B cell (primary cell): ENCODE results near the gene GPC2. TPM values are rescaled to one million over a fixed set of nuclear protein-coding genes. Genes with fewer than 3 reads are reported as not detected.
"Not testable (repeated sequence)": the region's sequence is repeated elsewhere in the genome, so short reads cannot be mapped to it uniquely, and the experiment has no call there.

Experiments used
- ATAC-seq: fragments of 200-7000 bp; cut with Tn5 transposase; one replicate; pipeline ENCODE4 v1.10.0; 2021; ENCODE audit warnings: low read depth, mild to moderate bottlenecking, moderate number of reproducible peaks, moderate library complexity
- CTCF ChIA-PET: fragments of 350-600 bp; sonication (Branson Sonifier 250); formaldehyde crosslinking; loops from one replicate; lab custom pipeline; 2021; ENCODE audit warnings: antibody characterized with exemption, inconsistent platforms; lab: Charles Lee
- POLR2A ChIA-PET: fragments of 350-600 bp; sonication (Branson Sonifier 250); formaldehyde crosslinking; loops from one replicate; lab custom pipeline; 2021; ENCODE audit warnings: antibody characterized with exemption; lab: Charles Lee
- DNase-seq: peaks from one replicate; pipeline ENCODE4 v3.0.0; 2013
- H2AFZ ChIP-seq: 2 replicates; pipeline ENCODE4 v1.6.1; 2012; ENCODE audit warnings: mild to moderate bottlenecking, low read depth, low read length; ENCODE audit not compliant: insufficient read depth, poor library complexity, severe bottlenecking
- H3K27ac ChIP-seq, 2 donors: 1 replicate in 1 of 2; 2 replicates in 1 of 2; pipeline ENCODE4 v1.5.1; 2012 to 2013; ENCODE audit warnings: low read length in 2 of 2, mild to moderate bottlenecking in 2 of 2, moderate library complexity in 1 of 2
- H3K27me3 ChIP-seq, 4 experiments: fragments of 200-600 bp in 1 of 4; sonication (generic) in 1 of 4; replicated peaks in 1 of 4; 1 replicate in 2 of 4; 2 replicates in 2 of 4; pipeline versions ENCODE4 v1.6.1 to v1.7.0; 2013 to 2016; ENCODE audit warnings: low read length in 3 of 4, mild to moderate bottlenecking in 2 of 4, mixed read lengths in 1 of 4, moderate library complexity in 1 of 4; ENCODE audit not compliant: insufficient read depth in 4 of 4, control insufficient read depth in 3 of 4; ENCODE audit errors: control extremely low read depth in 1 of 4
- H3K36me3 ChIP-seq, 2 experiments: replicated peaks in 1 of 2; 1 replicate in 1 of 2; 2 replicates in 1 of 2; pipeline versions ENCODE4 v1.6.1 to v1.7.1; 2013; ENCODE audit warnings: low read length in 1 of 2; ENCODE audit not compliant: insufficient read depth in 2 of 2, control insufficient read depth in 1 of 2; ENCODE audit errors: control extremely low read depth in 1 of 2, extremely low read depth in 1 of 2
- H3K4me1 ChIP-seq, 2 donors: fragments of 200-600 bp in 1 of 2; sonication (generic) in 1 of 2; 1 replicate in 1 of 2; 2 replicates in 1 of 2; pipeline versions ENCODE4 v1.5.1 to v1.6.1; 2013 to 2017; ENCODE audit warnings: low read length in 2 of 2; ENCODE audit not compliant: control insufficient read depth in 2 of 2, insufficient read depth in 2 of 2
- H3K4me2 ChIP-seq: replicated peaks from 2 replicates; pipeline ENCODE3; 2012; ENCODE audit warnings: mild to moderate bottlenecking, low read depth, low read length; ENCODE audit not compliant: poor library complexity, severe bottlenecking
- H3K4me3 ChIP-seq, 5 experiments: fragments of 200-600 bp in 1 of 5; sonication (generic) in 1 of 5; 1 replicate in 3 of 5; 2 replicates in 2 of 5; pipeline versions ENCODE4 v1.5.1 to v1.7.0; 2011 to 2016; ENCODE audit warnings: low read length in 4 of 5, mild to moderate bottlenecking in 4 of 5, low read depth in 2 of 5, control low read depth in 1 of 5, moderate library complexity in 1 of 5; ENCODE audit not compliant: insufficient read depth in 1 of 5; ENCODE audit errors: control extremely low read depth in 1 of 5, extremely low read depth in 1 of 5
- H3K79me2 ChIP-seq: fragments of 200-600 bp; sonication (generic); one replicate; pipeline ENCODE4 v1.6.0; 2016; ENCODE audit warnings: low read length; ENCODE audit not compliant: control insufficient read depth, insufficient read depth
- H3K9ac ChIP-seq: fragments of 200-600 bp; sonication (generic); 2 replicates; pipeline ENCODE4 v1.6.1; 2017; ENCODE audit warnings: mild to moderate bottlenecking, low read length, moderate library complexity
- H3K9me3 ChIP-seq, 3 donors: one replicate each; pipeline versions ENCODE4 v1.6.1 to v1.7.1; 2013; ENCODE audit warnings: low read length in 2 of 3; ENCODE audit not compliant: control insufficient read depth in 2 of 3, insufficient read depth in 1 of 3; ENCODE audit errors: control extremely low read depth in 1 of 3
- H4K20me1 ChIP-seq: 2 replicates; pipeline ENCODE4 v1.6.0; 2012; ENCODE audit warnings: mild to moderate bottlenecking, low read length; ENCODE audit not compliant: insufficient read depth, control insufficient read depth, poor library complexity, severe bottlenecking
- H3K27ac Mint-ChIP-seq: one replicate; pipeline ENCODE4 v1.8.0; 2021; ENCODE audit warnings: mixed read lengths
- H3K27me3 Mint-ChIP-seq: one replicate; pipeline ENCODE4 v1.8.0; 2021; ENCODE audit warnings: mixed read lengths
- H3K4me1 Mint-ChIP-seq: one replicate; pipeline ENCODE4 v1.8.0; 2021; ENCODE audit warnings: mixed read lengths
- H3K4me3 Mint-ChIP-seq: one replicate; pipeline ENCODE4 v1.8.0; 2021; ENCODE audit warnings: mixed read lengths
- H3K9me3 Mint-ChIP-seq: one replicate; pipeline ENCODE4 v1.8.0; 2022; ENCODE audit warnings: mixed read lengths; ENCODE audit not compliant: insufficient read depth
- EZH2 ChIP-seq: IDR thresholded peaks from 2 replicates; pipeline ENCODE4 v1.6.1; 2012; ENCODE audit warnings: borderline replicate concordance, low read depth, mild to moderate bottlenecking, moderate library complexity, low read length; ENCODE audit not compliant: insufficient read depth, poor library complexity, severe bottlenecking
- WGBS: methylation state at CpG from one replicate; pipeline ENCODE4 v1.1.5; 2013; ENCODE audit warnings: missing lambda C conversion rate; ENCODE audit not compliant: insufficient coverage; 5-methylcytosine and 5-hydroxymethylcytosine counted together
- intact Hi-C: fragments of 100-400 bp; cut with micrococcal nuclease; formaldehyde crosslinking; loops from one replicate; pipeline ENCODE4 v1.10.0; 2022
- polyA plus RNA-seq: library from polyadenylated mRNA; depleted of rRNA; stranded (reverse); fragments of >200 nt; gene quantifications from 2 replicates; pipeline ENCODE4 v1.2.3, GENCODE V29; 2012
- total RNA-seq, 2 donors: library from RNA; stranded (reverse); fragments of 120-200 nt in 1 of 2; gene quantifications; 1 replicate in 1 of 2; 2 replicates in 1 of 2; pipeline versions ENCODE4 v1.2.3 to v1.2.4, GENCODE V29; 2013 to 2022
- TF ChIP-seq, protein P1 (sequence below): fragments of 200-600 bp; IDR thresholded peaks from one replicate; pipeline ENCODE4 v1.8.0; 2022; ENCODE audit warnings: antibody characterized with exemption, mild to moderate bottlenecking

The GPC2 gene
- total and polyA plus RNA-seq, 2 donors (not counting 1 experiment from before 2014, with no cell fraction given) = 3.9 to 4.1 TPM

DNA sequence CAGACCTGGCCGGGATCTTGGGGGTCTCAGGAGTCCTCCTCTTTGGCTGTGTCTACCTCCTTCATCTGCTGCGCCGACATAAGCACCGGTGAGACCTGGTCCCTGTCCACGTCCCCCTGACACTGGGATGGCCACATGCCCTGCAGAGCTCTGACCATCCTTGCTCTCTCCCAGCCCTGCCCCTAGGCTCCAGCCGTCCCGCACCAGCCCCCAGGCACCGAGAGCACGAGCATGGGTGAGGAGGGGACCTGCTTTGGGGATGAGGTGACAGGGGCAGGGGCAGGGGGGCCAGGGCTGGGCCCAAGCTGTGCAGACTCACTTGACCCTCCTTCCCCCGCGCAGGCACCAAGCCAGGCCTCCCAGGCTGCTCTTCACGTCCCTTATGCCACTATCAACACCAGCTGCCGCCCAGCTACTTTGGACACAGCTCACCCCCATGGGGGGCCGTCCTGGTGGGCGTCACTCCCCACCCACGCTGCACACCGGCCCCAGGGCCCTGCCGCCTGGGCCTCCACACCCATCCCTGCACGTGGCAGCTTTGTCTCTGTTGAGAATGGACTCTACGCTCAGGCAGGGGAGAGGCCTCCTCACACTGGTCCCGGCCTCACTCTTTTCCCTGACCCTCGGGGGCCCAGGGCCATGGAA, 43.5 kb upstream of the GPC2 start:
- peaks cover 45 to 54% of the 10 kb centered on the region in 2 donors for H3K4me1 ChIP-seq
- no peaks in the 10 kb centered on the region for H3K27me3 Mint-ChIP-seq
- DNase-seq (no peak), ATAC-seq (no peak)
- H3K9ac ChIP-seq = peak overlapping the region; percentile 71
- TF ChIP-seq EZH2 = no peak
- TF ChIP-seq, protein P1, sequence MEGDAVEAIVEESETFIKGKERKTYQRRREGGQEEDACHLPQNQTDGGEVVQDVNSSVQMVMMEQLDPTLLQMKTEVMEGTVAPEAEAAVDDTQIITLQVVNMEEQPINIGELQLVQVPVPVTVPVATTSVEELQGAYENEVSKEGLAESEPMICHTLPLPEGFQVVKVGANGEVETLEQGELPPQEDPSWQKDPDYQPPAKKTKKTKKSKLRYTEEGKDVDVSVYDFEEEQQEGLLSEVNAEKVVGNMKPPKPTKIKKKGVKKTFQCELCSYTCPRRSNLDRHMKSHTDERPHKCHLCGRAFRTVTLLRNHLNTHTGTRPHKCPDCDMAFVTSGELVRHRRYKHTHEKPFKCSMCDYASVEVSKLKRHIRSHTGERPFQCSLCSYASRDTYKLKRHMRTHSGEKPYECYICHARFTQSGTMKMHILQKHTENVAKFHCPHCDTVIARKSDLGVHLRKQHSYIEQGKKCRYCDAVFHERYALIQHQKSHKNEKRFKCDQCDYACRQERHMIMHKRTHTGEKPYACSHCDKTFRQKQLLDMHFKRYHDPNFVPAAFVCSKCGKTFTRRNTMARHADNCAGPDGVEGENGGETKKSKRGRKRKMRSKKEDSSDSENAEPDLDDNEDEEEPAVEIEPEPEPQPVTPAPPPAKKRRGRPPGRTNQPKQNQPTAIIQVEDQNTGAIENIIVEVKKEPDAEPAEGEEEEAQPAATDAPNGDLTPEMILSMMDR = no peak
- peaks cover 47% of the 10 kb centered on the region for H3K79me2 ChIP-seq
- H3K9me3 Mint-ChIP-seq = no peaks in the 10 kb centered on the region
- H3K36me3 ChIP-seq = peaks cover 0 to 11% of the 10 kb centered on the region in 2 experiments
- no peaks in the 10 kb centered on the region for H3K27me3 ChIP-seq
- H3K27ac Mint-ChIP-seq = peak overlapping the region; percentile 95
- H3K9me3 ChIP-seq = no peaks in the 10 kb centered on the region
- H3K27ac ChIP-seq = peak overlapping the region; percentile 97 to 100
- ChIA-PET POLR2A (interaction anchor here (0.6 to 2.1 kb wide), 5 partner anchors 10 to 230 kb away, joined by 4 to 11 read pairs (median 4); partner anchors contain the start of gene LAMTOR4), CTCF (interaction anchor here (0.7 to 9.7 kb wide), 8 partner anchors 10 to 187 kb away, joined by 3 to 93 read pairs (median 6); no protein-coding TSS in a partner anchor)
- intact Hi-C loops = loop anchor here (2.0 to 5.0 kb wide), 3 partner anchors 44 to 138 kb away; partner anchors contain the start of genes GPC2, LAMTOR4, STAG3 and ZNF3
- 54% methylated on average over 16 of the region's 22 CpGs for WGBS
- H2AFZ ChIP-seq = peak overlapping the region; percentile 24
- H3K4me3 ChIP-seq = peak overlapping the region in 4 of 5 experiments; percentile 53 to 65 (median 64)
- H3K4me3 Mint-ChIP-seq = peak overlapping the region; percentile 85
- no peaks in the 10 kb centered on the region for H4K20me1 ChIP-seq
- H3K4me2 ChIP-seq = peak overlapping the region; percentile 72
- H3K4me1 Mint-ChIP-seq = peaks cover 78% of the 10 kb centered on the region

DNA sequence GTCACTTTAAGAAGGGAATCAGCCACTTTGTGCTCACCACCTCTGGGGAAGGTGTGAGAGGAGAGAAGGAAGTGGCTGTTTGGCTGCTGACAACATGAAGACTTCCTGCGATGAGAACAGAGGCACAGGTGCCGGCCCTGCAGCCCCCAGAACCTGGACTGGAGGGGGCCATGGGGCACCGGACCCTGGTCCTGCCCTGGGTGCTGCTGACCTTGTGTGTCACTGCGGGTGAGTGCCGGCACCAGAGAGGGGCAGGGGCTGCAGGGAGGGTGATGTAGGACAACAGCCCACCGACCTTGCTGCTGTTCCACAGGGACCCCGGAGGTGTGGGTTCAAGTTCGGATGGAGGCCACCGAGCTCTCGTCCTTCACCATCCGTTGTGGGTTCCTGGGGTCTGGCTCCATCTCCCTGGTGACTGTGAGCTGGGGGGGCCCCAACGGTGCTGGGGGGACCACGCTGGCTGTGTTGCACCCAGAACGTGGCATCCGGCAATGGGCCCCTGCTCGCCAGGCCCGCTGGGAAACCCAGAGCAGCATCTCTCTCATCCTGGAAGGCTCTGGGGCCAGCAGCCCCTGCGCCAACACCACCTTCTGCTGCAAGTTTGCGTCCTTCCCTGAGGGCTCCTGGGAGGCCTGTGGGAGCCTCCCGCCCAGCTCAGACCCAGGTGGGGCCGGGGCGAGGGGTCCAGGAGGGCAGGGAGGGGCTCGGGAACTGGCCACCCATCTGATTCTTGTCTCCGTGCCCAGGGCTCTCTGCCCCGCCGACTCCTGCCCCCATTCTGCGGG, 42.8 kb upstream of the GPC2 start, which contains the start of gene PVRIG:
PVRIG (plus strand) TSS at position 149 of the 785 bp plus-strand sequence; CDS start at position 171, 22 bp downstream.
- not testable (repeated sequence) for H2AFZ ChIP-seq, H3K9me3 ChIP-seq, H3K9me3 Mint-ChIP-seq, H3K27me3 Mint-ChIP-seq, H4K20me1 ChIP-seq, H3K27me3 ChIP-seq
- intact Hi-C loops = loop anchor here (2.0 to 5.0 kb wide), 3 partner anchors 43 to 138 kb away; partner anchors contain the start of genes GPC2, LAMTOR4, STAG3 and ZNF3
- Histone ChIP-seq H3K79me2 (peaks cover 47% of the 10 kb centered on the region), H3K36me3 (peaks cover 0 to 11% of the 10 kb centered on the region in 2 experiments), H3K9ac (peak within 1 kb of the TSS; percentile 71), H3K4me1 (peaks cover 49 to 59% of the 10 kb centered on the region in 2 donors), H3K27ac (peak within 1 kb of the TSS; percentile 97 to 100), H3K4me2 (peak within 1 kb of the TSS; percentile 72), H3K4me3 (peak within 1 kb of the TSS in 4 of 5 experiments; percentile 53 to 65 (median 64))
- ATAC-seq = peak; percentile 5
- Mint-ChIP-seq H3K4me1 (peaks cover 83% of the 10 kb centered on the region), H3K4me3 (peak within 1 kb of the TSS; percentile 85), H3K27ac (peak within 1 kb of the TSS; percentile 95)
- DNase-seq = peak; percentile 32
- 44% methylated on average over 18 of the region's 27 CpGs for WGBS
- CTCF ChIA-PET = interaction anchor here (0.7 to 9.7 kb wide), 9 partner anchors 9 to 187 kb away, joined by 3 to 93 read pairs (median 5); no protein-coding TSS in a partner anchor
- POLR2A ChIA-PET = interaction anchor here (0.6 to 2.1 kb wide), 3 partner anchors 87 to 231 kb away, joined by 4 to 5 read pairs (median 4); no protein-coding TSS in a partner anchor
